Measurements from ENCODE around the gene SAFB2.
A peak's percentile ranks its signal among the peaks of the same experiment; 100 is the strongest.

SAFB2 gene

GRCh38 chr19:5622465-5623396 lies at the start of gene SAFB2, which contains the start of gene SAFB:
Gene SAFB2, minus strand, starts transcription at chr19:5622776. Its CDS starts 61 bp downstream, at chr19:5622715.
Gene SAFB, plus strand, starts transcription at chr19:5623083. Its CDS starts 123 bp downstream, at chr19:5623206.
- DNase-seq (ENCODE audit: low read depth in 2 of 2): peak; percentile 98 to 99

GRCh38 chr19:5671600-5671999 lies 49.0 kb upstream of the SAFB2 start:
- DNase-seq (ENCODE audit: low read depth in 2 of 2): no peak

DNA sequence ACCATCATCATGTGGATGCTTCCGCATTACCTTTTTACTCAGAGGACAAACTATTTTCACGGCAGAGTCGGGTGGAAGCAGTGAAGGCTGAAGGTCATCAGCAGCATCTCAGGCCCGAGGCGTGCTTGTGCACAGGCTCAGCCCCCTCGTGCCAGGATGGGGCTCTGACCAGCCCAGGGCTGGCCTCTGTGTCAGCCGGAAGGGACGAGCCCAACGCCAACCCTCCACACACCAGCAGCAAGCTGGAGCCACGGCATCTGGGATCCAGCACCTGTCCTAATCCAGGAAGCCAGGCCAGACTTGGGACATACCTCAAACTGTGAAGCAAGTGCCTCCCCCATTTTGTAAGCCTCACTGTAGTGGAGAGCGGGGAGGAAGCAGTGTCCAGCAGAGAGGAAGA lies 46.6 kb upstream of the SAFB2 start:
- no peak for DNase-seq (ENCODE audit: low read depth in 2 of 2)

DNA sequence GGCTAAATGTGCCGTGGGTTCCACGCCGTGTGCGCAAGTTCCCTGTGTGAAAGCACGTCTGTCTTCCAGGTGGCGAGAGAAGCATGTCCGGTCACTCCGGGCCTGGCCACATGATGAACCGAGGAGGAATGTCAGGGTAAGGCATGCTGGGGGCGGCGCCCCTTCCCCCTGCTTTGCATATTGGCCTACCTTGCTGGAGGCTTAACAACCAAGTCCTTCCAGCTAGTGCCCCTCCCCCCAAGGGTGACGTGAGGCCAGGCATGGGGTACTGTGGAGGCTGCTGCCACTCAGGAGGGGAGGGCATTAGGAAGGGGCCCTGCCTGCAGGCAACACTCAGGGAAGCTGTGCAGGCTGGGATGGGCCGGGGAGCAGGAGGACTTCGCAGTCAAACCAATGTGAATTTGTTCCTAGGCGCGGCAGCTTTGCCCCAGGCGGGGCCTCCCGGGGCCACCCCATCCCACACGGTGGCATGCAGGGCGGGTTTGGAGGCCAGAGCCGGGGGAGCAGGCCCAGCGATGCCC lies 45.2 kb upstream of the SAFB2 start:
- no peak for DNase-seq (ENCODE audit: low read depth in 2 of 2)

- DNase-seq (ENCODE audit: low read depth in 2 of 2): no peak
These were observed 44.5 kb upstream of the SAFB2 start for GRCh38 chr19:5666921-5667610.

GRCh38 chr19:5665781-5666513 lies 43.4 kb upstream of the SAFB2 start:
- no peak for DNase-seq (ENCODE audit: low read depth in 2 of 2)

DNA sequence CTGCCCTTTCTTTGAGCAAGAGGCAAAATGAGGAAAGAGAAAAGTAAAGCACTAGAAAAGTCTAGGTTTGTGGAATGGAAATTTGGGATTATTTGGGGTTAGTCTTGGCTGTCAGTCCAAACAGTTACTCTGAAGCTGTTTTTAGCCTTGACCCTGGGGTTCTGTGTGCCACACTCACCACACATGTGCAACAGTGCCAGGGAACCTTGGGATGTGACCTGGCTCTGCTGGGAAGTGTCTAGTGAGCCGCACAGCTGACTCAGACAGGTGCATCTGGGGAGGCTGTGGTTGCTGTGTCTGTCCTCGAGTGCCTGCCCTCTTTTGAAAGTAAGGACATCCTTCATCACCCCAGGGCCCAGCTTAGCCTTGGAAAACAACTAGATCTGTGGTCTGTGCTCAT lies 41.9 kb upstream of the SAFB2 start:
- no peak for DNase-seq (ENCODE audit: low read depth in 2 of 2)

DNA sequence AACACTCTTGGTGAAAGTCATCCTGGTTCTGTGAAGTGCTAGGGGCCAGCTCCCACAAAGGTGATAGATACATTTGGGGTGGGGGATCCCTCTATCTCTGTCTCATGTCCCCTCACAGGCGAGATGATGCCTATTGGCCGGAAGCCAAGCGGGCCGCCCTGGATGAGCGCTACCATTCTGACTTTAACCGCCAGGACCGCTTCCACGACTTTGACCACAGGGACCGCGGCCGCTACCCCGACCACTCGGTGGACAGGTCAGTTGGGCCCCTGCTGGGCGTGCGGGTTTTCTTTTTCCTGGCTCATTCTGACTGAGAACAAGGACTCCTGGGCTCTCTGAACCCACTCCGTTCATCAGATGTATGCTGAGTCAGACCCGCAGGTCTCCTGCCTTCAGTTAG lies 41.3 kb upstream of the SAFB2 start:
- DNase-seq (ENCODE audit: low read depth in 2 of 2): no peak

DNA sequence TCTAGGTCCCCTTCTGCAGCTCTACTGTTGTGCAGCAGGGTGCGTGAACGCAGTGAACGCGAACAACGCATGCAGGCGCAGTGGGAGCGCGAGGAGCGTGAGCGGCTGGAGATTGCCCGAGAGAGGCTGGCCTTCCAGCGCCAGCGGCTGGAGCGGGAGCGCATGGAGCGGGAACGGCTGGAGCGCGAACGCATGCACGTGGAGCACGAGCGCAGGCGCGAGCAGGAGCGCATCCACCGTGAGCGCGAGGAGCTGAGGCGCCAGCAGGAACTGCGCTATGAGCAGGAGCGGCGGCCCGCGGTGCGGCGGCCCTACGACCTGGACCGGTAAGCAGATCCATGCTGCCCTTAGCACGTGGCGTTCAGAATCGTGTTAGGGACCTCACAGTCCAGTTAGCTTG lies 38.9 kb upstream of the SAFB2 start:
- no peak for DNase-seq (ENCODE audit: low read depth in 2 of 2)

- no peak for DNase-seq (ENCODE audit: low read depth in 2 of 2)
These were observed 32.8 kb upstream of the SAFB2 start for GRCh38 chr19:5655412-5655811.

DNA sequence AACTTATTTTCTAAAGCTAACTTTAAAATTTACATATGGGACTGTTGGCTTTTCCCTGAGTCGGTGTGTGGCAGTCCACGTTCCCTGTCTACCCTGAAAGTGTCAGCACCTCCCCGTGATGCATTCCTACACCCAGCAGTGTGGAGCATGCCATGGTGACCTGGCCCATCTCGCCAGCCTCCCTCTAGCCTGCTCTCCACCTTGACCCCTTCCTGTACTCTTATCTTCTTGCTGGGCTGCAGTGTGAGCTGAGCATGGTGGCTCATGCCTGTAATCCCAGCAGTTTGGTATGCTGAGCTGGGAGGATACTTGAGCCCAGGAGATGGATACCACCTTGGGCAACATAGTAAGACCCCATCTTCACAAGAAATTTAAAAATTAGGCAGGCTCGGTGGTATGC lies 32.4 kb upstream of the SAFB2 start:
- DNase-seq (ENCODE audit: low read depth in 2 of 2): no peak

DNA sequence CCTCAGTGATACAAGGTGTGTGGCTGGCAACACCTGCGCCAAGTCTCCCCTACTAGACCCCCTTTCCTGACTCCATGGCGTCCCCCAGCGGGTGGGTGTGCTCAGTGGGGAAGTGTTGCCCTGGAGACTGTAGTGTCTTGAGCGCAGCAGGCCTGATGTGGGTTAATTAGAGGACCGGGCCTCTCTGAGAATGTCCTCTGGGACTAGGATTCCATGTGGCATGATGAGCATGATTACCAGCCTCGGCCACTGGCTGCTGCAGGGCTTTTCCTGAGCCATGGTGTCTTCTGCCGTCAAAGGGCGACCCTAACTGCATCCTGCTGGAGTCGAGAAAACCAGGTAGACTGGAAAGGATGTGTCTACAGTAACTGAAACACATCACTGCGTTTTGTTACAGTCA lies 29.7 kb upstream of the SAFB2 start:
- DNase-seq (ENCODE audit: low read depth in 2 of 2): no peak

- DNase-seq (ENCODE audit: low read depth in 2 of 2): no peak
These were observed 28.8 kb upstream of the SAFB2 start for GRCh38 chr19:5651361-5651760.

- DNase-seq (ENCODE audit: low read depth in 2 of 2): no peak
These were observed 25.9 kb upstream of the SAFB2 start for GRCh38 chr19:5648464-5648863.

- no peak for DNase-seq (ENCODE audit: low read depth in 2 of 2)
These were observed 24.1 kb upstream of the SAFB2 start for GRCh38 chr19:5646703-5647102.

DNA sequence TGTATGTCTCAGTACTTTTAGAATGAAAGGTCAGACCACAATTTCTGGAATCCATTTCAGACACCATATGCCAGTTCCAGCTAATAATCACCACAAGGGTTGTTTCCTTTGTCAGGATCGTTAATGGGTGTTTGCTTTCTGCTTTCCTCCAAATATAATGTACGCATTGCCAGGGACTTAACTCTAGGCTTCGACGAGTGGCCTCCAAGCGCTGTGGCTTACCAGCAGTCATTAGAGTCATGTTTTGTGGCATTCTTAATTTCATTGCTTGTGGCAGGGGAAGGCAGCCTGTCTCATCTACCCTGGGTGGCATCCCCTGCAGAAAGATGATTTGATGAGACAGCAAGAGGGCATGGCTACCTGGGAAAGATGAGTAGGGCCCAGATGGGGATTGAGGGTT lies 22.8 kb upstream of the SAFB2 start:
- DNase-seq (ENCODE audit: low read depth in 2 of 2): no peak

DNA sequence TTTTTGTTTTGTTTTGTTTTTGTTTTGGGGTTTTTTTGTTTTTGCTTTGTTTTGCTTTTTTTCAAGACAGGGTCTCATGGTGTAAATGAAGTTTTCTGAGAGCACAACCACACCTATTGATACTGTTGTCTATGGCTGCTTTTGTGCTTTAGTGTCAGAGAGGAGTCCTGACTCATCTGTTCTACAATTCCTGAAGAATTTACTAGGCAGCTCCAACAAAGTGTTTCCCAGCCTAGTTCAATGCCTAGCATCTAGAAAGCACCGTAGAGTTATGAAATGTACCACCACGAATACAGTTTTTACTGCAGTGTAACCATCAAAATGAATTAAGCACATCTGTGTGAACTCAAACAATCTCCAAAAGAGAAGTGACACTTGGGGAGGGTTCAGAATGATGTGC lies 21.5 kb upstream of the SAFB2 start:
- DNase-seq (ENCODE audit: low read depth in 2 of 2): no peak

DNA sequence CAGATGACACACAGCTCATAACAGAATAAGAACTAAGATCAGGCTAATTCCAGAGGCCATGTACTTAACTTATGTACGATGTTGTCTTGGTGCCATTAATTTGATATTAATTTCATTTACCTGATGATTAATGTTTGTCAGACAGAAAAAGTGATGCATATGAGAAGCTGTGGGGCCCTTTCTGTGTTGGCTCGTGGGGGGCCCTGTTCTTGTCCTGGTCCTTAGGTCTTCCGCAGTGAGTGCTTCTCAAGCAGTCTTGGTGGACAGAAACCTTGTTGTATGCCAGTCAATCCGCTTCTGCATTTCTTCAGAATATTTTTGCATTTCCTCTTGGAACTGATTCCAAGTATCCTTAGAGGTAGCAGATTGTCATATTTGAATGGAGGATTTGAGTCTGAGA lies 20.5 kb upstream of the SAFB2 start:
- no peak for DNase-seq (ENCODE audit: low read depth in 2 of 2)

DNA sequence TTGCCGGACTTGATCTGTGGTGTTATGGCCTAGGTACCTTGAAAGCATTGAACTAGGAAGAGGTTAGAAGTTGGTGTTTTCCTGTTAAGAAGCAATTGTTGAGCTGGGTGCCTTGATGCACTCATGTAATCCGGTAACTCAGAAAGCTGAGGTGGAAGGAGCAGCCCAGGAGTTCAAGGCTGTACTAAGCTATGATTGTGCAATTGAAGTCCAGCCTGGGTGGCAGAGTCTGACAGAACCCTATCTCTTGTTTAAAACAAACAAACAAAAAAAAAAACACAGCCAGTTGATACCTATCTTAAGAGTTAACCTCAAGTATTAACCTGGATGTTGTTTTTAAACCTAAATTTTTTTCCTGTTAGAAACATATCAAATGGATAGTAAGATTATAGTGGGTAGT lies 19.6 kb upstream of the SAFB2 start:
- DNase-seq (ENCODE audit: low read depth in 2 of 2): no peak

GRCh38 chr19:5641171-5641570 lies 18.6 kb upstream of the SAFB2 start:
- no peak for DNase-seq (ENCODE audit: low read depth in 2 of 2)

DNA sequence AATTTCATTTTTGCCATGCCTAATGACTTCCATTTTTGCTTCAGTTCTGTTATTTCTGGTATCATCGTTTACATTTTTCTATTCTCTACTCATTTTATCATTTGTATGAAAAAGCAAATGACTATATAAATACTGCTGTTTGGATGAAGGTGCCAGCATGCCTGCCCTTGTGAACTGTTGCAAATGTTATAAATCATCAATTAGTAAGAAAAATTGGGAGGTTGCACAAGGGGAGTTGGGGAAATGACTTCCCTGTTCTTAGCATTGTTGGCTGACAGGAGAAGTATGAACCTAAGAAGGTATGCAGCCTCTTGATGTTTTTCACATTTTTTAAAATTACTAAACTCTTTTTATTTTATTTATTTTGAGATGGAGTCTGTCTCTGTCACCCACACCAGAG lies 15.4 kb upstream of the SAFB2 start:
- no peak for DNase-seq (ENCODE audit: low read depth in 2 of 2)

GRCh38 chr19:5635427-5635826 lies 12.9 kb upstream of the SAFB2 start:
- DNase-seq (ENCODE audit: low read depth in 2 of 2): no peak

All from stimulated activated CD4-positive, alpha-beta T cell treated with anti-CD3 and anti-CD28 coated beads, Interleukin-12 subunit alpha, Interleukin-12 subunit beta, amount 100 ng/mL, for 24 hours (primary cell).